GM19025 (cell line): ENCODE measurements around the gene SMC1B.
"Not testable (repeated sequence)": the region's sequence is repeated elsewhere in the genome, so short reads cannot be mapped to it uniquely, and the experiment has no call there.

Source experiments
- ATAC-seq: cut with Tn5 transposase; IDR thresholded peaks from one replicate; pipeline ENCODE4 v1.9.1; 2021; ENCODE audit warnings: mild to moderate bottlenecking, low read depth, moderate library complexity; ENCODE audit not compliant: unreplicated experiment

The SMC1B gene

GRCh38 chr22:45445031-45445710 lies 31.8 kb upstream of the SMC1B start:
- ATAC-seq: no peak

- ATAC-seq: no peak
These were observed 30.8 kb upstream of the SMC1B start for GRCh38 chr22:45444168-45444567.

- no peak for ATAC-seq
These were observed 28.7 kb upstream of the SMC1B start for GRCh38 chr22:45442116-45442515.

- ATAC-seq: no peak
These were observed 27.7 kb upstream of the SMC1B start for GRCh38 chr22:45441138-45441537.

- ATAC-seq: not testable (repeated sequence)
These were observed 27.3 kb upstream of the SMC1B start for GRCh38 chr22:45440688-45441087.

GRCh38 chr22:45438336-45438735 lies 24.9 kb upstream of the SMC1B start:
- ATAC-seq: no peak

- not testable (repeated sequence) for ATAC-seq
These were observed 23.6 kb upstream of the SMC1B start for GRCh38 chr22:45436871-45437517.

GRCh38 chr22:45435544-45436139 lies 22.2 kb upstream of the SMC1B start:
- ATAC-seq: no peak

- no peak for ATAC-seq
These were observed 21.6 kb upstream of the SMC1B start for GRCh38 chr22:45434981-45435380.

- no peak for ATAC-seq
These were observed 17.5 kb upstream of the SMC1B start for GRCh38 chr22:45430871-45431270.

GRCh38 chr22:45429981-45430775 lies 16.8 kb upstream of the SMC1B start:
- no peak for ATAC-seq

GRCh38 chr22:45429424-45429823 lies 16.0 kb upstream of the SMC1B start:
- ATAC-seq: no peak

GRCh38 chr22:45428391-45429385 lies 15.3 kb upstream of the SMC1B start:
- no peak for ATAC-seq

- ATAC-seq: no peak
These were observed 13.7 kb upstream of the SMC1B start for GRCh38 chr22:45427114-45427513.

- ATAC-seq: no peak
These were observed 13.0 kb upstream of the SMC1B start for GRCh38 chr22:45426387-45426786.

- no peak for ATAC-seq
These were observed 12.3 kb upstream of the SMC1B start for GRCh38 chr22:45425531-45426265.

GRCh38 chr22:45425101-45425500 lies 11.7 kb upstream of the SMC1B start:
- ATAC-seq: no peak

GRCh38 chr22:45424241-45424731 lies 10.9 kb upstream of the SMC1B start:
- no peak for ATAC-seq

GRCh38 chr22:45423524-45423923 lies 10.1 kb upstream of the SMC1B start:
- ATAC-seq: no peak
